ENCODE data around the gene TAF8. TPM values are rescaled to one million over a fixed set of nuclear protein-coding genes. Genes with fewer than 3 reads are reported as not detected.
"Not testable (repeated sequence)": the region's sequence is repeated elsewhere in the genome, so short reads cannot be mapped to it uniquely, and the experiment has no call there.

The TAF8 gene
- polyA plus RNA-seq, 1 of the 3 experiments (the other 2 are of a cell fraction) = 27.8 TPM

- Histone ChIP-seq H3K9ac (no peak overlapping the region), H2AFZ (ENCODE audit: low read depth) (no peak overlapping the region), H3K9me2 (no peaks in the 10 kb centered on the region), H3K4me1 (ENCODE audit: control insufficient read depth in 1 of 2, insufficient read depth in 2 of 2, low read depth in 1 of 2, low read length in 1 of 2) (peaks cover 6 to 12% of the 10 kb centered on the region in 2 experiments; a peak in 3 of 4 replicates), H3F3A (replicated peaks; ENCODE audit: insufficient read depth) (no peaks in the 10 kb centered on the region), H3K79me2 (ENCODE audit: insufficient read depth) (no peaks in the 10 kb centered on the region), H3K4me3 (ENCODE audit: low read depth in 2 of 2, low read length in 1 of 2) (no peak overlapping the region), H3K4me2 (no peak overlapping the region), H4K20me1 (ENCODE audit: insufficient read depth) (no peaks in the 10 kb centered on the region), H3K9me3 (no peaks in the 10 kb centered on the region), H3K36me3 (replicated peaks in 1 of 2; ENCODE audit: control insufficient read depth in 1 of 2, insufficient read depth in 2 of 2, low read length in 1 of 2) (no peaks in the 10 kb centered on the region), H3K27me3 (ENCODE audit: insufficient read depth) (no peaks in the 10 kb centered on the region), H3K27ac (ENCODE audit: low read depth in 2 of 2, low read length in 1 of 2) (no peak overlapping the region)
- no peak for DNase-seq
- WGBS (ENCODE audit: low lambda C conversion rate) = 94% methylated on average over 6 of the region's 6 CpGs
- TF ChIP-seq MEF2A (IDR thresholded peaks at IDR 0.05; ENCODE audit: borderline replicate concordance, low read depth) = no peak
- POLR2A ChIA-PET = no interaction called here
- CTCF ChIA-PET = interaction anchor here (3.3 kb wide), 1 partner anchor 11 kb away, joined by 17 read pairs; no protein-coding TSS in a partner anchor
Measured at GRCh38 chr6:42032366-42032765, 18.0 kb upstream of the TAF8 start.

GRCh38 chr6:42037669-42038068 lies 12.7 kb upstream of the TAF8 start:
- ChIA-PET POLR2A (interaction anchor here (0.7 kb wide), 1 partner anchor 102 kb away, joined by 5 read pairs; no protein-coding TSS in a partner anchor), CTCF (interaction anchor here (0.5 to 1.7 kb wide), 3 partner anchors 15 to 302 kb away, joined by 3 to 5 read pairs (median 4); partner anchors contain the start of gene TFEB)
- 91% methylated on average over 15 of the region's 15 CpGs for WGBS (ENCODE audit: low lambda C conversion rate)
- not testable (repeated sequence) for H3K9me3 ChIP-seq; H3K4me3 ChIP-seq (ENCODE audit: low read depth in 2 of 2, low read length in 1 of 2); H3K79me2 ChIP-seq (ENCODE audit: insufficient read depth); H3K36me3 ChIP-seq (replicated peaks in 1 of 2; ENCODE audit: control insufficient read depth in 1 of 2, insufficient read depth in 2 of 2, low read length in 1 of 2); H3K9ac ChIP-seq; H3K27me3 ChIP-seq (ENCODE audit: insufficient read depth); H3K4me2 ChIP-seq; H4K20me1 ChIP-seq (ENCODE audit: insufficient read depth); DNase-seq; H3K9me2 ChIP-seq; H3K27ac ChIP-seq (ENCODE audit: low read depth in 2 of 2, low read length in 1 of 2); H3F3A ChIP-seq (replicated peaks; ENCODE audit: insufficient read depth); H2AFZ ChIP-seq (ENCODE audit: low read depth); H3K4me1 ChIP-seq (ENCODE audit: control insufficient read depth in 1 of 2, insufficient read depth in 2 of 2, low read depth in 1 of 2, low read length in 1 of 2)

GRCh38 chr6:42038163-42038562 lies 12.2 kb upstream of the TAF8 start:
- no peak overlapping the region for H3K27ac ChIP-seq (ENCODE audit: low read depth in 2 of 2, low read length in 1 of 2)
- 100% methylated on average over 3 of the region's 3 CpGs for WGBS (ENCODE audit: low lambda C conversion rate)
- H3K4me1 ChIP-seq (ENCODE audit: control insufficient read depth in 1 of 2, insufficient read depth in 2 of 2, low read depth in 1 of 2, low read length in 1 of 2) = no peaks in the 10 kb centered on the region; a peak in 1 of 4 replicates
- H3K36me3 ChIP-seq (replicated peaks in 1 of 2; ENCODE audit: control insufficient read depth in 1 of 2, insufficient read depth in 2 of 2, low read length in 1 of 2) = no peaks in the 10 kb centered on the region
- H3K27me3 ChIP-seq (ENCODE audit: insufficient read depth) = no peaks in the 10 kb centered on the region
- H3K79me2 ChIP-seq (ENCODE audit: insufficient read depth) = no peaks in the 10 kb centered on the region
- no peak overlapping the region for H3K4me3 ChIP-seq (ENCODE audit: low read depth in 2 of 2, low read length in 1 of 2)
- no peaks in the 10 kb centered on the region for H3F3A ChIP-seq (replicated peaks; ENCODE audit: insufficient read depth)
- no peak for TF ChIP-seq MEF2A (IDR thresholded peaks at IDR 0.05; ENCODE audit: borderline replicate concordance, low read depth)
- no peak for TF ChIP-seq SMC3 (IDR thresholded peaks at IDR 0.05; ENCODE audit: low read depth, low read length)
- no peak for TF ChIP-seq NFIC (IDR thresholded peaks at IDR 0.05; ENCODE audit: borderline replicate concordance)
- no peak for TF ChIP-seq MXI1 (IDR thresholded peaks at IDR 0.05; ENCODE audit: low read depth, low read length)
- TF ChIP-seq GABPA (IDR thresholded peaks at IDR 0.05; ENCODE audit: low read depth) = no peak
- TF ChIP-seq SIN3A (IDR thresholded peaks at IDR 0.05; ENCODE audit: borderline replicate concordance, low read depth, low read length) = no peak
- TF ChIP-seq ELF1 (IDR thresholded peaks at IDR 0.05) = no peak
- TF ChIP-seq USF1 (IDR thresholded peaks at IDR 0.05; ENCODE audit: borderline replicate concordance, low read depth) = no peak
- no peak for TF ChIP-seq RAD21 (IDR thresholded peaks at IDR 0.05; ENCODE audit: low read length)
- TF ChIP-seq FOSL2 (IDR thresholded peaks at IDR 0.05; ENCODE audit: borderline replicate concordance, low read depth) = no peak
- TF ChIP-seq, protein P1, sequence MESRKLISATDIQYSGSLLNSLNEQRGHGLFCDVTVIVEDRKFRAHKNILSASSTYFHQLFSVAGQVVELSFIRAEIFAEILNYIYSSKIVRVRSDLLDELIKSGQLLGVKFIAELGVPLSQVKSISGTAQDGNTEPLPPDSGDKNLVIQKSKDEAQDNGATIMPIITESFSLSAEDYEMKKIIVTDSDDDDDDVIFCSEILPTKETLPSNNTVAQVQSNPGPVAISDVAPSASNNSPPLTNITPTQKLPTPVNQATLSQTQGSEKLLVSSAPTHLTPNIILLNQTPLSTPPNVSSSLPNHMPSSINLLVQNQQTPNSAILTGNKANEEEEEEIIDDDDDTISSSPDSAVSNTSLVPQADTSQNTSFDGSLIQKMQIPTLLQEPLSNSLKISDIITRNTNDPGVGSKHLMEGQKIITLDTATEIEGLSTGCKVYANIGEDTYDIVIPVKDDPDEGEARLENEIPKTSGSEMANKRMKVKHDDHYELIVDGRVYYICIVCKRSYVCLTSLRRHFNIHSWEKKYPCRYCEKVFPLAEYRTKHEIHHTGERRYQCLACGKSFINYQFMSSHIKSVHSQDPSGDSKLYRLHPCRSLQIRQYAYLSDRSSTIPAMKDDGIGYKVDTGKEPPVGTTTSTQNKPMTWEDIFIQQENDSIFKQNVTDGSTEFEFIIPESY (IDR thresholded peaks at IDR 0.05; ENCODE audit: borderline replicate concordance, low read depth) = no peak
- no peak for TF ChIP-seq NRF1 (IDR thresholded peaks at IDR 0.05; ENCODE audit: low read depth, low read length)
- no peak for TF ChIP-seq RXRA (IDR thresholded peaks at IDR 0.05; ENCODE audit: borderline replicate concordance, low read depth)
- TF ChIP-seq JUND (IDR thresholded peaks at IDR 0.05) = no peak
- no peak for TF ChIP-seq FOXM1 (IDR thresholded peaks at IDR 0.05; ENCODE audit: low read depth)
- H3K9me2 ChIP-seq = no peaks in the 10 kb centered on the region
- CTCF ChIA-PET = interaction anchor here (0.5 to 1.7 kb wide), 3 partner anchors 15 to 302 kb away, joined by 3 to 5 read pairs (median 4); partner anchors contain the start of gene TFEB
- DNase-seq = no peak
- no peak overlapping the region for H2AFZ ChIP-seq (ENCODE audit: low read depth)
- POLR2A ChIA-PET = no interaction called here
- no peaks in the 10 kb centered on the region for H4K20me1 ChIP-seq (ENCODE audit: insufficient read depth)
- no peak overlapping the region for H3K9ac ChIP-seq
- H3K4me2 ChIP-seq = no peak overlapping the region
- no peaks in the 10 kb centered on the region for H3K9me3 ChIP-seq

All from SK-N-SH (cell line).